NCI-H128 (cell line): ENCODE measurements around the gene POLE.
"Not testable (repeated sequence)": the region's sequence is repeated elsewhere in the genome, so short reads cannot be mapped to it uniquely, and the experiment has no call there.

Experiments
- DNase-seq: peaks from one replicate; lab custom pipeline; 2025; ENCODE audit not compliant: unreplicated experiment; lab: John Stamatoyannopoulos, UW

Gene POLE

DNA sequence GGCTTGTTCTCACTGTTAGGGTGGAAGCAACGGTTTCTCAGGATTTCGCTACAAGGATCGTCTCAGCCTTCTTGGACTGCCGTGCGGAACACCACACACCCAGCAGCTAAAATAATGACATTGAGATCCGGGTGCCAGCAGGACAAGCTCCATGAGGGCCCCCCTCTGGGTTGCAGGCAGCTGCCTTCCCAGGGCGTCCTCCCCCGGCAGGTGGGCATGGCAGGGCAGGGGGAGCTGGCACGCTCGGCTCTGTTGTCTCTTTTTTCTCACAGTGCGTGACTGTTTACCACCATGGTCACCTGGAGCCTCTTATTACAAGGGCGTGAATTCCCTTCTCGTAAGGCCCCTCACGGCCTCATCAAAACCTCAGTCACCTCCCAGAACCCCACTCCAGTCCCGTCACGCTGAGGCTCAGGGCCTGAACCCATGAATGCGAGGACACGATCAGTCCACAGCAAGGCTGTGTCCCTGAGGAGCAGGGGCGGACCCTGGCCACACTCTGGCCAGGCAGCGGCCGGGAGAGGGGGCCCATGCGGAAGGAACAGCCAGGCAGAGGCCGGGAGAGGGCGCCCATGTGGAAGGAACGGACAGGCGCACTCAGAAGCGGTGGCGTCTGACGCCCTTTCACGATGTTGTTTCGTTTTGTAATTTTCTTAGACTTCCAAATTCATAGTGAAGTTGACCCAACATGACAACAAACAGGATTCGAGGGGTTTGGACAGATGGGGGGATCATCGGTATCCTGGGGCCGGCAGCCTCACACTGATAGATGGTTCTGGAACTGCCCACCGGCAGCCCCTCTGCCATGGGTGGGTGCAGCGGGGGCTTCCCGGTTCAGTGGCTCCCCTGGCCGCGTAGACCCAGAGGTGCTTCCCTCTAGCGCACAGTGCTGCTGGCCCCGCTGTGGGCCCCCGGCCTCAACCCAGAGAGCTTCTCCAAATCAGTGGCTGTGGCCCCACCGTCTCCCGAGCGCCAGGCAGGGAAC lies 86.8 kb downstream of the POLE start:
- DNase-seq, result peak; percentile 36

DNA sequence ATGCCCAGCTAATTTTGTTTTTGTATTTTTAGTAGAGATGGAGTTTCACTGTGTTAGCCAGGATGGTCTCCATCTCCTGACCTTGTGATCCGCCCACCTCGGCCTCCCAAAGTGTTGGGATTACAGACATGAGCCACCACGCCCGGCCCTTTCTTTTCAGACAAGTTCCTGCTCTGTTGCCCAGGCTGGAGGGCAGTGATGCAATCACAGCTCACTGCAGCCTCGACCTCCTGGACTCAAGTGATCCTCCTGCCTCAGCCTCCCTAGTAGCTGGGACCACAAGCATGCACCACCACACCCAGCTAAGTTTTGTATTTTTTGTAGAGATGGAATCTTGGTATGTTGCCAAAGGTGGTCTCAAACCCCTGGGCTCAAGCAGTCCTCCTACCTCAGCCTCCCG lies 87.6 kb downstream of the POLE start:
- DNase-seq, result not testable (repeated sequence)

DNA sequence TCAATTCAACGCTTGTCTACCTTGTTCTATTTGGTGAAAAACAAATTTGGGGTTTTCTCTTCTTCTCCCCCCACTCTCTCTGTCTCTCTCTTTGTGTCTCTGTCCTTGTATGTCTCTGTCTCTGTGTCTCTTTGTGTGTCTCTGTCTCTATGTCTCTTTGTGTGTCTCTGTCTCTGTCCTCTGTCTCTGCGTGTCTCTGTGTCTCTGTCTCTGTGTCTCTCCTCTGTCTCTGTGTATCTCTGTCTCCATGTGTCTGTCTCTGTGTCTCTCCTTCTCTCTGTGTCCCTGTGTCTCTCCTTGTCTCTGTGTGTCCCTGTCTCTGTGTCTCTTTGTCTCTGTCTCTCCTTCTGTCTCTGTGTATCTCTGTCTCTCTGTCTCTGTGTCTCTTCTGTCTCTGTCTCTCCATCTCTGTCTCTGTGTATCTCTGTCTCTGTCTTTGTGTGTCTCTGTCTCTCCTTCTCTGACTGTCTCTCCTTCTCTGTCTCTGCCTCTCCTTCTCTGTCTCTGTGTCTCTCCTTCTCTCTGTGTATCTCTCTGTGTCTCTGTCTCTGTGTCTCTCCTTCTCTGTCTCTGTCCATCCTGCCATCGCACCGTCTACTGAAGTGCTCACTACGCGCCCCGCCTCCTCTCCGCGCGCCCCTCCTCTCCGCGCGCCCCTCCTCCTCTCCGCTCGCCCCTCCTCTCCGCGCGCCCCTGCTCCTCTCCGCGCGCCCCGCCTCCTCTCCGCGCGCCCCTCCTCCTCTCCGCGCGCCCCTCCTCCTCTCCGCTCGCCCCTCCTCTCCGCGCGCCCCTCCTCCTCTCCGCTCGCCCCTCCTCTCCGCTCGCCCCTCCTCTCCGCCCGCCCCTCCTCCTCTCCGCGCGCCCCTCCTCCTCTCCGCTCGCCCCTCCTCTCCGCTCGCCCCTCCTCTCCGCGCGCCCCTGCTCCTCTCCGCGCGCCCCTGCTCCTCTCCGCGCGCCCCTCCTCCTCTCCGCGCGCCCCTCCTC lies 89.5 kb downstream of the POLE start:
- DNase-seq, result no peak

DNA sequence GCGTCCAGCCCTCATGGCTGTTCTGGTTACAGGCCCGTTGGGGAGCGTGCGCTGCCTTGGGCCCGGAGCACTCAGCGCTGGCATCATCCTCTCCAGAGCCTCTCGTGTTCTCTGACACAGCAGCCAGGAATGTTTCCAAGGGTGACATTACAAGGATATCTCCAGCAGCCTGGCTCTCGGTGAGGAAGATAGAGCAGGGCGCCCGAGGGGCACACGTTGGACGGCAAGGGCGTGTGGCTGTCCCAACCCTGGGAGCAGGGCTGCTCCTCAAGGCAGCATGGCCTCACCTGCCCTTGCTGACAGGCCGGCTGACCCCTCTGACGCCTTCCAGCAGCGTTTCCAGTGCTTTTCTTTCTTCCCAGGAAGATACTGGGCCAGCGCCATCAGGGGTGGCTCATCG lies 91.1 kb downstream of the POLE start:
- no peak for DNase-seq

DNA sequence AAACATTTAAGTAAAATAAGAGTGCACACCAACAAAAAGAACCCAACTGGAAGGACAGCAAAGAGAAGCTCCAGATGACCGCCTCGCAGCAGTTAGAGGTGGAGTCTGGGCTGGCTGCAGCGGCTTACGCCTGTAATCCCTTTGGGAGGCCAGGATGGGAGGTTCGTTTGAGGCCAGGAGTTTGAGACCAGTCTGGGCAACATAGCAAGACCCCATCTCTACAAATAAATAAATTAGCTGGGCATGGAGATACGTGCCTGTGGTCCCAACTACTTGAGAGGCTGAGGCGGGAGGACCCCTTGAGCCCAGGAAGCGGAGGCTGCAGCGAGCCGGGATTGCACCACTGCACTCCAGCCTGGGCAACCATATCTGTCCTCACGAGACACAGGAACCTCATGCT lies 92.0 kb downstream of the POLE start:
- no peak for DNase-seq

DNA sequence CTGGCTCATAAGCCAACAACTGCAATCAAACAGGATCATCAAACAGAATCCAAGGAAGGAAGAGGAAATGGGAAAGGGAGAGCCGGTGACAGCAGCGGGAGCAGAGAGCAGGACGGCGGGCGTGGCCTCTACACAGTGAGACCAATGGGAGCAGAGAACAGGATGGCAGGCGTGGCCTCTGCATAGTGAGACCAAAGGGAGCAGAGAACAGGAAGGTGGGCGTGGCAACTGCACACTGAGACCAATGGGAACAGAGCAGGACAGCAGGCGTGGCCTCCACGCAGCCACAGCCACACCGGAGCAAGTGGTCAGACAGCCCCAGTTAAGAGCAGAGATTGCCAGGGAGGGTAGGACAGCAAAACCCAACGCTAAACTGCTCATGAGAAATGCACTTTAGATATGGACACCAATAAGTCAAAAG lies 93.2 kb downstream of the POLE start:
- DNase-seq, result peak; percentile 94

DNA sequence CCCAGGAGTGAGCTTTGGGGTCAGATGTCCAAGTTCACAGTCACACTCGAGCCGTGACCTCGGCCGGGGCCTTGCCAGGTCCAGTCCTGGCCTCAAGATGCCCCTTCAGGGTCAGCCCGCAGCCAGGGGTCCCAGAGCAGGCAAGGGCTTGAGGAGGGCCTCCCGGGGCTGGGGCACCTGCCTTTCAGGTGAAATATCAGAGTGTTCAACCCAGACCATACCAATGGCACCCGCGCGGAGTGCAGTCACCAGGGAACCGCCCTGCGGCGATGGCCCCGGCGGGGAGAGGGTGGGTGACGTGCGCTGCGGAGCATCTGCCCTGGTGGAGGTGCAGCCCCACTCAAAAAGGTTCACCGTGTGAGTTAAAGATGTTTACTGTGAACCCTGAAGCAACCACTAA lies 93.6 kb downstream of the POLE start:
- DNase-seq, result no peak

DNA sequence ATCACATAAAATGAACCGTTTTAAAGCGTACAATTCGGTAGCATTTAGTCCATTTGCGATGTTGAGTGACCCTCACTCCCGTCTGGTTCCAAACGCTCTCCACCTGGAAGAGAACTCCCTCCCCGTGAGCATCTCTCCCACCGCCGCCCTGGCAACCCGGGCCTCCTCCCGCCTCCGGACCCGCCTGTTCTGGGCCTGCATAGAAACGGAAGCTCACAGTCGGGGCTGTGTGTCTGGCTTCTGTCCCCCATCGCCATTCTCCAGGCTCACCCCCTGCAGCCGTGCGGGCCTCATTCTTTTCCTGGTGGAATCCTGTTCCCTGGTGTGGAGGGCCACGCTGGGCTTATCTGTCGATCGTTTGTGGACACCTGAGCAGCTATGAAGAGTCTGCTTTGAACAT lies 94.1 kb downstream of the POLE start:
- no peak for DNase-seq

DNA sequence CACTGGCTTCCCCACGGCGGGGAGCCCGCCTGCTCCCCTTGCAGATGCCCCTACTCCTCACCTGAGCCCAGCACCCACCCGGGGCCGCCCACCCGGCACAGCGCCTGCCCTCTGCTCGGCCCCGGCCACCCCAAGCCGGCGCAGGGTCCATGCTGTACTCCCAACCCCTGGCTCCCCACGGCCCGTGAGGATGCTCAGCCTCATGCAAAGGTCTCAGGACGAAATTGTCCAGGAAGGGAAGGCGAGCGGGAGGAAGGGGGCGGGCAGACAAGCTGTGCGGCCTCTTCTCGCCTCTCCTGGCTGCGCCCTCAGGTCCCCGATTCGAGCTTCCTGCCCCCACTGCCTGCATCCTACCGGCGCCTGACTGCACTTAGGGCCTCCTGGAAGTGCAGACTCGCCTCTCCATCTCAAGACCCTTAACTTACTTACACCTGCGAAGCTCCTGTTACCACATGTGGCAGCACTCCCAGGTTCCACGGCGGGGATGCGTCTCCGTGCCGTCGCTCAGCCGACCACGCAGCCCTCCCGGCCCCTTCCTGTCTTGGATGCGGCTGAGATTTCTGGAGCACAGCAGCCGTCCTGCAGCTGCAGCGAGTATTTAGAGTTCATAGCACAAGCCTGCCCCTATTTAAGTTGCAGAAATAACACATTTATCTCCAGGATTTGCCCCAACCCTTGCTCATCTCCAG lies 94.7 kb downstream of the POLE start:
- no peak for DNase-seq

DNA sequence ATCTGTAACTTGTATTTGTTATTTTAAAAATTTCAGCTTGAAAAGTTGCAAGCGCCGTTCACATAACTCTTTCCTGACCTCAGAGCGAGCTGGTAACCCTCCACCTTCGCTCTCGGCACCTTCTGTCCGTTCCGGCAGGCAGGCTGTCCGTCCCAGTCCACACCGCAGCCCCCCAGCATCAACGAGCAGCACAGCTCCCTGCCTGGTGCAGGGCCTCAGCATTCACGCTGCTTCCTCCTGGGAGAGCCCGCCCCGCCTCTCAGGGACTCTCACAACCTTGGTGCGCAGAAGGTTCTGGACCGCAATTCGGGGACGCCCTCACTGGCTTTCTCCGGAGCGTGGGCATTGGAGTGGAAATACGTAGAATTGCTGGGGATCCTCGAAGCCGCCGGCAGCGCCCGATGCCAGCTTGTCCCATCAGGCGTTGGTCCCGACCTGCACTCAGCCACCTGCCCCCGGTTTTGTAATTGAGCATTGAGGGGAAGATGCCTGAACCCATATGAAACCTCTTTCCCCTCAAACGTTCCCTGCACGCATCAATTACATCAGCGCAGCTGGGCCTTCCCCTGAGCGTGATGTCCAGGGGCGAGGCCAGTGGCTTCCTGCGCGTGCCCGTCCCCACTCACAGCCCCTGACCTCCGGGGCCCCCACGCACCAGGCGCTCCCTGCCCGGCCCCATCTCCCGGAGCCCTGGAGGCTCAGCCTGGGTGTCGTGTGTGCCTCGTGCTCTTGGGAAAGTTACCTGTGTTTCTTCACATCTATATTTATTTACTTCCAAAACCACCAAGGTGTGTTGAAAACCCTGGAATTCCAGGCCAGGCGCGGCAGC lies 95.8 kb downstream of the POLE start:
- DNase-seq, result no peak

DNA sequence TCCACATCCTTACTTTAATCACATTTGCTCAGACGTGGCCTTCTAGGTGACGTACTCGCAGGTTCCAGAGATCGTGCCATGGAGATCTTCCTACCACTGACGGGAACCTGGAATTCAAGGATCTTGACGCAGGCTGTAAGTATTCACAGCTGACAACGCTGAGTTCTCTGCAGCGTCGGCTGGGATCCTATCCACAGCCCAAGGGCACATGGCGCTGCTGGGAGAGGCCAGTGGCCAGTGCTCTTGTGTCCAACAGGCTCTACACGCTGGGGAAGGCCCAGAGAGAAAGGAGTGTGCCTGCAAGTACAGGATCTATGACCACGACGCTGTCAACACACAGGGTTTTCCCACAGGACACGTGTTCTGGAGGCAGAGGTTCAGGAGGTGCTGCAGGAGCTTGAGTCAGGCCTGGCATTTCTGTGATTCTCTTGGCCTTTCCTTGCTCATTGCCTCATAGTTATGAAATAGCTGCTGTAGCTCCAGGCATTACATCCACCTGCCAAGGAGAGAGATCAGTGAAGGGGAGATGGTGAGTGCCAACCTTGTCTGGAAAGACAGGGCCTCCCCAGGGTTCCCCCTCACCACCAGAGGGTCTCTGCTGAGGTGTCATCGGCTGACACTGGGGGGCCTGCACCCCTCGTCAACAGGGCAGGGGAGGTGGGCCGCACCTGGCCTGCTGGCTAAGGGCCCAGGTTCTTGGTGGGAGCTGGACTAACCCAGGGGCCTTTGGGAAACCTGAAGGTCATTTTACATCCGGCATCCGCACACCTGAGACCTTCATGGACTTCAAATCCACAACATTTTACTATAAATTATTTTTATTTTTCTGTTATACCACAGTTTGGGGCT lies 98.1 kb downstream of the POLE start:
- DNase-seq, result no peak

DNA sequence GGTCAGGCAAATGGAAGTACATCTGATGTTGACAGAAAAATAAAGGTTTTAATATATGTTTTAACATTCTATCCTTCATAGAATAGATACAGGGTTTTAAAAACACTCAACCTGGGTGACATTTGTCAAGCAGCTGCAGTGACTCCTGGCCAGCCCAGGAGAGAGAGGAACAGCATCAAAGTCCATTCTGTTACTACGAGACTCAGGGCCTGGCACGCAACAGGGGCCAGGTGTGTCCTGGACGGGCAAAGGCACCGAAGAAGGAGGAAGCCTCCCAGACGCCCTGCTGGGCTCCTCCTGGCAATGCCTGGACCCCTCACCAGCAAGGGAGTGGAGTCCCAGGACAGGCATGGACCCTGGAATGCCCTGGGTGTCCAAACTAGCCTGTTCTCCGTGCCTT lies 98.8 kb downstream of the POLE start:
- DNase-seq, result no peak

DNA sequence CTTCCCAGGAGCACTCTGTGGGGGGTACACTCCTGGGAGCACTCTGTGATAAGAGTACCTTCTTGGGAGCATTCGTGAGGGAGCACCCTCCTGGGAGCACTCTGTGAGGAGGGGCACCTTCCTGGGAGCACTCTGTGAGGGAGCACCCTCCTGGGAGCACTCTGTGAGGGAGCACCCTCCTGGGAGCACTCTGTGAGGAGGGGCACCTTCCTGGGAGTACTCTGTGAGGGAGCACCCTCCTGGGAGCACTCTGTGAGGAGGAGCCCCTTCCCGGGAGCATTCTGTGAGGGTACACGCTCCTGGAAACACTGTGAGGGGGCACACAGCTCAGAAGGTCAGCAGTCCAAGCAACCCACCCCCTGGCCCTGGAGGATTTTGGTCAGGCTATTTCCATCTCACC lies 99.4 kb downstream of the POLE start:
- no peak for DNase-seq

DNA sequence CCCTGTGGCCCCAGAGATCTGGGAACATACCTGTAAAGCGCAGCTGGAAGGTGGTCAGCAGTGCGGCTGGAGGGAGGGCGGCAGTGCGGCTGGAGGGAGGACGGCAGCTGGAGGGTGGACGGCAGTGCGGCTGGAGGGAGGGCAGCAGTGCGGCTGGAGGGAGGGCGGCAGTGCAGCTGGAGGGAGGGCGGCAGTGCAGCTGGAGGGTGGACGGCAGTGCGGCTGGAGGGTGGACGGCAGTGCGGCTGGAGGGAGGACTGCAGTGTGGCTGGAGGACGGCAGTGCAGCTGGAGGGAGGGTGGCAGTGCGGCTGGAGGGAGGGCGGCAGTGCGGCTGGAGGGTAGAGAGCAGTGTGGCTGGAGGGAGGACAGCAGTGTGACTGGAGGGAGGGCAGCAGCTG lies 100.2 kb downstream of the POLE start:
- no peak for DNase-seq

DNA sequence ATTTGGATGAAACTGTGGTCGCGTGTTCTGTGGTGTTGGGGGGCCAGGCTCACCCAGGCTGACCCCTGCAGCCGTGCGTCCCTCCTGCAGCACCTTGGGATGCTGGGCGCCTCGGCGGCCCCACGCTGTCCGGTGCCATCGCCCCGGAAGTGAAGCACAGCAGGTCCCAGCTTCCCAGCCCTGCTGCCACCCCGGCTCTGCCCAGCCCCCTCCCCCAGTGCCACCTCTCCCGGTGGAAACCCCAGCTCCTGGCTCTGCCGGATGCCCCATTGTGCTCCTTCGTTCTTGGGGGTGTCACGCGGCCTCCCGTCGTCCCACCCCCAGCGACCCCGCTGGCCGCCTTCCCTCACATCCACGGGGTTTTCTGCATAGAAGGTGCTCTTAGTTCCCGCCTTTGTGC lies 102.0 kb downstream of the POLE start:
- DNase-seq, result no peak

DNA sequence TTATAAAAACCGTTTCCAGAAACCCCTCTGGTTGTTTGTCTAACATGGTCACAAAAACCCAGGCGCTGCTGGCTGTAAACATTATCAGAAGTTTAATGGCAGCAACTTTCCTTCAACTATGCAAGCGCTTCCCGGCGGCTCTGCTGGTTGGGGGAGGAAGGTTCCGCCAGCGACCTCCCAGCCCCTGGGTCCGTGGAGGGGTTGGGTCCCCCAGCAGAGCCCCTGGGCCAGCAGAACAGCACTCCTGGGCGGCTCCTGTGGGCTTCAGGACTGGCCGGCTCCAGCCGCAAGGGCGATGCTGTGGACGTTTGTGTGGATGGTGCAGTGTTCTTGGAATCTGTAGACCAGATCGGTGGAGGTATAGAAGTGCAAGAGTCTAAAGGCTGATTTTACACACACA lies 102.7 kb downstream of the POLE start:
- DNase-seq, result no peak

DNA sequence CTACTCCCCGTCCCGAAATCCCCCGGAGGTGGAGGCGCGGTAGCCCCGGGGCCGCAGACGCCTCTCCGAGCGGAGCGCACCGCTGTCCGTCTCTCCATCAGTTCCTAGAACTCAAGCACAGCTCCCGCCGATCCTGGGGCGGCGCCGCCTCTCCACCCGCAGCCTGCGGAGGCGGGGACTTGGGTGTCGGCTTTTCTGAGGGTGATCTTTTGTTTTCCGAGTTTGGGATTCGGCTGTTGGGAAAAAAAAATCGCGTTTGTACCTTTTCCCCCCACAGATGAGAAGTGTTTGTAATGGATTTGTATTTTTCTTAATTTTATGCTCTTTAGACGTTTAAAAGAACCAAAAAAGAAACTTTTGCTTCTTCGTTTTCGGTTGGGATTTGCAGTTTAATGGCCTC lies 103.4 kb downstream of the POLE start:
- DNase-seq, result no peak

DNA sequence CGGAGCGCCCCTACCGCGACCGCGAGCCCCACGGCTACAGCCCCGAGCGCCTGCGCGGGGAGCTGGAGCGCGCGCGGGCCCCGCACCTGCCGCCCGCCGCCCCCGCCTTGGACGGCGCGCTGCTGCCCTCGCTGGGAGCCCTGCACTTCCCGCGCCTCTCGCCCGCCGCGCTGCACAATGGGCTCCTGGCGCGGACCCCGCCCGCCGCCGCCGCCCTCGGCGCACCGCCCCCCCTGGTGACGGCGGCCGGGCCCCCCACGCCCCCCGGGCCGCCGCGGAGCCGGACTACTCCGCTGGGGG lies 103.8 kb downstream of the POLE start:
- no peak for DNase-seq

DNA sequence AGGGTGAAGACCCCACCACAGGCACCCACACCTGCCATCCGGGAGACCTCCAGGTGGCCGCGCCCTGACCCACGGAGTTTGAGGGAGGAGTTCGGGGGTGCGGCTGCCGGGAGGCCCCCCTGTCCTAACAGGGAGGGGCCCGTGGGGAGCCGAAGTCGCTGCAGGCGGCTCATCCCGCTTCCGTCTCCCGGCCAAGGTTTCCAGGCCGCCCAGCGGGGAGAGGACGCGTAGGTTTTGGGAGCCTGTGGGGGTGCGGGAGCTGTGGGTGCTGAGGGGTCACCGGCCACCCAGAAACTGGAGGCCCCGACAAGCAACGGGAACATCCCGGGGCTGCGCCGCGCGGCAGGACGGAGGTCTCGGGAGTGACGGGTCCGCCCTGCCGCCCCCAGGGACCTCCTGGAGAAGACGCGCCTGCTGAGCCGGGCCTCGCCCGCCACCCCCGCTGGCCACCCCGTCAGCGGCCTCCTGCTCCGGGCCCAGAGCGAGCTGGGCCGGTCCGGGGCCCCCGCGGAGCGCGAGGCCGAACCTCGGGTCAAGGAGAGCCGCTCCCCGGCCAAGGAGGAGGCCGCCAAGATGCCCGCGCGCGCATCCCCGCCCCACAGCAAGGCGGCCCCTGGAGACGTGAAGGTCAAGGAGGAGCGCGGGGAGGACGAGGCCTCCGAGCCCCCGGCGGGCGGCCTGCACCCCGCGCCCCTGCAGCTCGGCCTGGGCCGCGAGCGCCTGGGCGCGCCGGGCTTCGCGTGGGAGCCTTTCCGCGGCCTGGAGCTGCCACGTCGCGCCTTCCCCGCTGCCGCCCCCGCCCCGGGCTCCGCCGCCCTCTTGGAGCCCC lies 104.3 kb downstream of the POLE start:
- DNase-seq, result no peak
